ENCODE data around the gene GPR39. TPM values are rescaled to one million over a fixed set of nuclear protein-coding genes. Genes with fewer than 3 reads are reported as not detected.

The GPR39 gene
- polyA plus RNA-seq, 2 of the 4 experiments (the other 2 are of a cell fraction), result 11.3 to 11.8 TPM

DNA sequence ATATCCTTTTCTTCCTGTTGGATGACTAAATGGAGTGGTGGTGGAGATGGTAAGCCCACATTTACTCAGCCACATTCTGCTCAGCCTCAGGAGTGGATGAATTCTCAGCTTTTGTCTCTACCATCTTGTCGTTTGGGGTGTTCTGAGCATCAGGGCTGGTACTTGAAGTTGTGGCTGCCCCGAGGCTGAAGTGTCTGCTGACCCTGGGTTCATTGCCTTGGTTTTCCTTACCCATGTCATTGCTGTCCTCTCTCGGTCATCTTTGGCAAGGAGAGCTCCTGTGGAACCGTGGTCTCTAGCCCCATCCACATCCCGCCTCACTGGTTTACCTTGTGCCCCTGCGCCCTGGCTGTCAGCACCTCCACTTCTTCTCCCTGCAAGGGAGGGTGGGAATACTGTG is 71.9 kb downstream of the GPR39 start (continued):
- TF ChIP-seq, protein P1, sequence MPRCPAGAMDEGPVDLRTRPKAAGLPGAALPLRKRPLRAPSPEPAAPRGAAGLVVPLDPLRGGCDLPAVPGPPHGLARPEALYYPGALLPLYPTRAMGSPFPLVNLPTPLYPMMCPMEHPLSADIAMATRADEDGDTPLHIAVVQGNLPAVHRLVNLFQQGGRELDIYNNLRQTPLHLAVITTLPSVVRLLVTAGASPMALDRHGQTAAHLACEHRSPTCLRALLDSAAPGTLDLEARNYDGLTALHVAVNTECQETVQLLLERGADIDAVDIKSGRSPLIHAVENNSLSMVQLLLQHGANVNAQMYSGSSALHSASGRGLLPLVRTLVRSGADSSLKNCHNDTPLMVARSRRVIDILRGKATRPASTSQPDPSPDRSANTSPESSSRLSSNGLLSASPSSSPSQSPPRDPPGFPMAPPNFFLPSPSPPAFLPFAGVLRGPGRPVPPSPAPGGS (IDR thresholded peaks at IDR 0.05), result no peak

GRCh38 chr2:132489150-132489549 is 72.5 kb downstream of the GPR39 start:
- Histone ChIP-seq H3K9me3 (no peaks in the 10 kb centered on the region), H3K4me3 (no peak overlapping the region), H3K27ac (no peak overlapping the region), H3K4me2 (no peak overlapping the region), H3K4me1 (no peaks in the 10 kb centered on the region)
- POLR2A ChIA-PET, result interaction anchor here (0.5 kb wide), 1 partner anchor 122 kb away, joined by 3 read pairs; no protein-coding TSS in a partner anchor
- FAIRE-seq (no peak), ATAC-seq (no peak), DNase-seq (ENCODE audit: low read depth in 1 of 2, low spot score in 1 of 2) (no peak)
- no peak for TF ChIP-seq ZFP36 (IDR thresholded peaks at IDR 0.05; ENCODE audit: borderline replicate concordance, partially characterized antibody)
- TF ChIP-seq, protein P2, sequence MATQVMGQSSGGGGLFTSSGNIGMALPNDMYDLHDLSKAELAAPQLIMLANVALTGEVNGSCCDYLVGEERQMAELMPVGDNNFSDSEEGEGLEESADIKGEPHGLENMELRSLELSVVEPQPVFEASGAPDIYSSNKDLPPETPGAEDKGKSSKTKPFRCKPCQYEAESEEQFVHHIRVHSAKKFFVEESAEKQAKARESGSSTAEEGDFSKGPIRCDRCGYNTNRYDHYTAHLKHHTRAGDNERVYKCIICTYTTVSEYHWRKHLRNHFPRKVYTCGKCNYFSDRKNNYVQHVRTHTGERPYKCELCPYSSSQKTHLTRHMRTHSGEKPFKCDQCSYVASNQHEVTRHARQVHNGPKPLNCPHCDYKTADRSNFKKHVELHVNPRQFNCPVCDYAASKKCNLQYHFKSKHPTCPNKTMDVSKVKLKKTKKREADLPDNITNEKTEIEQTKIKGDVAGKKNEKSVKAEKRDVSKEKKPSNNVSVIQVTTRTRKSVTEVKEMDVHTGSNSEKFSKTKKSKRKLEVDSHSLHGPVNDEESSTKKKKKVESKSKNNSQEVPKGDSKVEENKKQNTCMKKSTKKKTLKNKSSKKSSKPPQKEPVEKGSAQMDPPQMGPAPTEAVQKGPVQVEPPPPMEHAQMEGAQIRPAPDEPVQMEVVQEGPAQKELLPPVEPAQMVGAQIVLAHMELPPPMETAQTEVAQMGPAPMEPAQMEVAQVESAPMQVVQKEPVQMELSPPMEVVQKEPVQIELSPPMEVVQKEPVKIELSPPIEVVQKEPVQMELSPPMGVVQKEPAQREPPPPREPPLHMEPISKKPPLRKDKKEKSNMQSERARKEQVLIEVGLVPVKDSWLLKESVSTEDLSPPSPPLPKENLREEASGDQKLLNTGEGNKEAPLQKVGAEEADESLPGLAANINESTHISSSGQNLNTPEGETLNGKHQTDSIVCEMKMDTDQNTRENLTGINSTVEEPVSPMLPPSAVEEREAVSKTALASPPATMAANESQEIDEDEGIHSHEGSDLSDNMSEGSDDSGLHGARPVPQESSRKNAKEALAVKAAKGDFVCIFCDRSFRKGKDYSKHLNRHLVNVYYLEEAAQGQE (IDR thresholded peaks at IDR 0.05), result peak; percentile 94
- TF ChIP-seq, protein P1 (IDR thresholded peaks at IDR 0.05), result no peak
- no peak for TF ChIP-seq CHD2 (IDR thresholded peaks at IDR 0.05; ENCODE audit: low read length, partially characterized antibody)
- TF ChIP-seq RARB (CRISPR knock-in tag; IDR thresholded peaks at IDR 0.05), result no peak
- TF ChIP-seq MYC (IDR thresholded peaks at IDR 0.05; ENCODE audit: borderline replicate concordance, low read length), result no peak
- CTCF ChIA-PET, result no interaction called here
- WGBS (ENCODE audit: missing lambda C conversion rate), result 90% methylated on average over 18 of the region's 18 CpGs

DNA sequence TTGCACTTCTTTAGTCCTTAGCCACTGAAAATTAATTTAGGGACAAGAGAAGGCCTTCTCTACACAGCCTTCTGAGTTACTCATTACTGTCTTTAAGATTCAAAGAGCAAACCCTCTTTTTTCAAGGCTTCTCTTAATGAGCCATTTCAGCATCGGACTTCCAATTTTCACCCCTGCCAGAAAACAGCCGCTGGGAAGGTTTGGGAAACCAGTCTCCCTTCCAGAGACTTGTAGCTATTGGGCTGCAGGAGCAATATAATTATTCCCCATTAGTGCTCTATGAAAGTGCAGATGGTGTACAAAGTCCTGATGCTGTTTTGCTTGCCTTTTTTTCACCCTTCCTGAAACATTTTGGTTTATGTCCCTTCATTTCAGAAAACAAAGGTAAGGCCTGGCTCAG is 79.3 kb downstream of the GPR39 start:
- FAIRE-seq, result no peak
- no peaks in the 10 kb centered on the region for H3K4me1 ChIP-seq
- TF ChIP-seq ZFP36 (IDR thresholded peaks at IDR 0.05; ENCODE audit: borderline replicate concordance, partially characterized antibody) (no peak), SREBF2 (IDR thresholded peaks at IDR 0.05) (no peak), POLR2A (IDR thresholded peaks at IDR 0.05; ENCODE audit: low read length) (no peak), JUNB (IDR thresholded peaks at IDR 0.05) (no peak), MAZ (IDR thresholded peaks at IDR 0.05; ENCODE audit: borderline replicate concordance, low read depth, low read length) (no peak)
- WGBS (ENCODE audit: missing lambda C conversion rate), result 93% methylated on average over 2 of the region's 2 CpGs
- 0 out of 3 replicates have a peak, but pooled peaks cover 9% of the 10 kb centered on the region for H3K9me3 ChIP-seq
- H3K4me3 ChIP-seq, result no peak overlapping the region
- ChIA-PET CTCF (no interaction called here), POLR2A (no interaction called here)
- H3K4me2 ChIP-seq, result no peak overlapping the region
- DNase-seq (ENCODE audit: low read depth in 1 of 2, low spot score in 1 of 2), result no peak
- no peak overlapping the region for H3K27ac ChIP-seq
- ATAC-seq, result no peak

GRCh38 chr2:132496555-132496954 is 80.0 kb downstream of the GPR39 start:
- DNase-seq (ENCODE audit: low read depth in 1 of 2, low spot score in 1 of 2), result no peak
- H3K27ac ChIP-seq, result no peak overlapping the region
- no peak for ATAC-seq
- ChIA-PET POLR2A (no interaction called here), CTCF (no interaction called here)
- no peak overlapping the region for H3K4me3 ChIP-seq
- 88% methylated on average over 4 of the region's 4 CpGs for WGBS (ENCODE audit: missing lambda C conversion rate)
- H3K4me1 ChIP-seq, result no peaks in the 10 kb centered on the region
- no peak for TF ChIP-seq NR3C1 (IDR thresholded peaks at IDR 0.05)
- TF ChIP-seq, protein P3, sequence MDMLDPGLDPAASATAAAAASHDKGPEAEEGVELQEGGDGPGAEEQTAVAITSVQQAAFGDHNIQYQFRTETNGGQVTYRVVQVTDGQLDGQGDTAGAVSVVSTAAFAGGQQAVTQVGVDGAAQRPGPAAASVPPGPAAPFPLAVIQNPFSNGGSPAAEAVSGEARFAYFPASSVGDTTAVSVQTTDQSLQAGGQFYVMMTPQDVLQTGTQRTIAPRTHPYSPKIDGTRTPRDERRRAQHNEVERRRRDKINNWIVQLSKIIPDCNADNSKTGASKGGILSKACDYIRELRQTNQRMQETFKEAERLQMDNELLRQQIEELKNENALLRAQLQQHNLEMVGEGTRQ (IDR thresholded peaks at IDR 0.05), result no peak
- no peak for TF ChIP-seq SMC3 (IDR thresholded peaks at IDR 0.05)
- no peak for TF ChIP-seq MYC (IDR thresholded peaks at IDR 0.05; ENCODE audit: borderline replicate concordance, low read length)
- TF ChIP-seq RARB (CRISPR knock-in tag; IDR thresholded peaks at IDR 0.05), result no peak
- no peak for TF ChIP-seq E2F6 (IDR thresholded peaks at IDR 0.05; ENCODE audit: borderline replicate concordance, low read depth)
- TF ChIP-seq HOXB5 (CRISPR knock-in tag; IDR thresholded peaks at IDR 0.05), result no peak
- no peak for TF ChIP-seq ESRRA (IDR thresholded peaks at IDR 0.05; ENCODE audit: borderline replicate concordance, low read length)
- H3K9me3 ChIP-seq, result 0 out of 3 replicates have a peak, but pooled peaks cover 9% of the 10 kb centered on the region
- H3K4me2 ChIP-seq, result no peak overlapping the region
- FAIRE-seq, result no peak

All from A549 (cell line).